ENCODE data around the gene DENND1A.

The DENND1A gene

DNA sequence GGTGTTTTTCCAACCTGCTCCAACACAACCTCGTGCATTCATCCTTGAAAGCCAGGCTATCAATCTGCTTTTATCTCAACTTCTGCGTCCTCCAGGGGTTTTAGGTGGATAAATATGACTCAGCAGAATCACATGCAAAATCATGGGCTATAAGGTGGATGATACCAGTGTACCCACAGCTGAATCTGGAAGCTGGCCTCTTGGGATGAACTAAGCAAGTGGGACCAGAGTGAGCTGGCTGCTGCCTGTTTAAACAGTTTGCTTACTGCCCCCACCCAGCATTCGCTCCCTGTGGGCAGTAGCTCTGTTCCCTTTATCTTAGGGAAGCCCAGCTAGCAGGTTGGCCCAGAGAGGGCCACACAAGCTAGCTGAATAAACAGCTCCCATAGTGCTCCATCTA lies 379.9 kb downstream of the DENND1A start:
- no peaks in the 10 kb centered on the region for H3K9me3 ChIP-seq (ENCODE audit: control insufficient read depth, low read length)
- no peak overlapping the region for H3K4me3 ChIP-seq (ENCODE audit: insufficient read depth, low read depth, low read length)
- H3K4me1 ChIP-seq (ENCODE audit: control insufficient read depth, insufficient read depth, low read length), result peaks cover 28% of the 10 kb centered on the region
- H3K36me3 ChIP-seq (ENCODE audit: control insufficient read depth, insufficient read depth, low read length), result no peaks in the 10 kb centered on the region
- H3K27me3 ChIP-seq (ENCODE audit: control insufficient read depth, insufficient read depth, low read length, poor library complexity, severe bottlenecking), result no peaks in the 10 kb centered on the region
- H3K27ac ChIP-seq (ENCODE audit: insufficient read depth, low read depth, low read length, poor library complexity, severe bottlenecking), result peak overlapping the region; percentile 70
- 53 to 56% methylated on average over 3 of the region's 3 CpGs for WGBS, 2 experiments

DNA sequence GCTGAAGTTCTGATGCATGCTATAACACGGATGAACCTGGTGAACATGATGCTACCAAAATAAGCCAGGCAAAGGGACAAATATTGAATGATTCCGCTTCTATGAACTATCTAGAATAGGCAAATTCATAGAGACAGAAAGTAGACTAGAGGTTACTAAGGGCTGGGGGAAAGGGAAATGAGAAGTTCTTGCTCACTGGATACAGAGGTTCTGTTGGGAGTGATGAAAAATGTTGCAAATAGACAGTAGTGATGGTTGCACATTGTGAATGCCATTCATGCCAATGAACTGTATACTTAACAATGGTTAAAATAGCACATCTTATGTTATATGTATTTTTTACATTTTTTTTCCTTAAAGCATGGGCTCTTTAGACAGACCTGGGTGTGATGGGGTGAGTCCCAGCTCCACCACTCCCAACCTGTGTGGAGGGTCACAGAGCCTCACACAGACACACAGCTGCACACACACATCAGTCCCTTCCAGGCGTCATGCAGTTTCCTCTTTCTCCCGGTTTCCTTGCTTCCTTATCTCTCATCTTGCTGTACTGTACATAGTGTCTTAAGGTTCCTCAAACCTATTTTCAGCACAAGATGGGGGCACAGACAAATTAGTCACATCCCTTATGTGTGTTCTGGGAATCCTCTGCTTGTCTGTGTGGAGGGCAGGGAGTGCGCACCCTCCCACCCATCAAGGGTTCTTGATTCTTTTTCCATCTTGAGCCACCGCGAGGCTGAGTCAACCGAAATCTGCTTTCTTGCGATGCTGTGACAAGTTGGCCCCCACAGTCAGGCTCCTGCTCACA lies 381.0 kb downstream of the DENND1A start:
- Histone ChIP-seq H3K36me3 (ENCODE audit: control insufficient read depth, insufficient read depth, low read length) (no peaks in the 10 kb centered on the region), H3K27me3 (ENCODE audit: control insufficient read depth, insufficient read depth, low read length, poor library complexity, severe bottlenecking) (no peaks in the 10 kb centered on the region), H3K4me1 (ENCODE audit: control insufficient read depth, insufficient read depth, low read length) (peaks cover 28% of the 10 kb centered on the region), H3K27ac (ENCODE audit: insufficient read depth, low read depth, low read length, poor library complexity, severe bottlenecking) (no peak overlapping the region), H3K4me3 (ENCODE audit: insufficient read depth, low read depth, low read length) (no peak overlapping the region), H3K9me3 (ENCODE audit: control insufficient read depth, low read length) (no peaks in the 10 kb centered on the region)
- WGBS, 2 experiments, result 86 to 90% methylated on average over 9 of the region's 9 CpGs

DNA sequence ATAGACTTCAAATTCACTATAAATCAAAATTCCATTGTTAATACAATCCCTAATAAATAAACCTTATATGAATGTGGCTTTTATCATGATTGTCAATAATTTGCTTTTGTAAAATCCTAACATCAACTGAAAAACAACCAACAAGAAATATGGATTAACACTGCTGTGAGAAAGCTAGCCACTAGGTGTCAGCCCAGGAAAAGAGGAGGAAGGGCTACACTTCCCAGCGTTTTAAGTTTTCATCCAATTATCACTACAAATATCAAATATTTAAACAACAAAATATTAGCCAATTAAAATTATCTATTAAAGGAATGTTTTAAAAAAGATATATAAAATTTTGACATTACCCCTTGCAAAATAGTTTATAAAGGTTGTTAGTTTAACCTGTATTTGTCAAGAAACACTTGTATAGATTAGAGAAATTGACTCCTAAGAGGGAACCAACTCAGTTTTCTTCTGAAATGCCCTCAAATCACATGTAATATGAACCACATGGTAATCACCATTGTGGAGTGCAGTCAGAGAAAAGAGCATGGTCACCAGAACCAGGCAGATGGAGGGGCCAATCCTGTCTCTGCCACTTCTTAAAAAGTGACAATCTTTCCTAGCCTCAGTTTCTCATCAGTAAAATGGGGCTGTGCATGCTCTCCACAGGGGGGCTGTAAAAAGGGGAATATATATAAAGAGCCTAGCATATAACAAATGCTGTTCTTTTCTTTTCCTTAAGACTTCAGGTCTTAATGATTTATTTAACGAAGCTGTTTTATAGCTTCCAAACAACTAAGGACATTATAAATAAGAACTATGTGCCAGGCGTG lies 385.7 kb downstream of the DENND1A start:
- H3K27me3 ChIP-seq (ENCODE audit: control insufficient read depth, insufficient read depth, low read length, poor library complexity, severe bottlenecking), result no peaks in the 10 kb centered on the region
- H3K27ac ChIP-seq (ENCODE audit: insufficient read depth, low read depth, low read length, poor library complexity, severe bottlenecking), result no peak overlapping the region
- 97 to 100% methylated on average over 2 of the region's 3 CpGs for WGBS, 2 experiments
- H3K9me3 ChIP-seq (ENCODE audit: control insufficient read depth, low read length), result no peaks in the 10 kb centered on the region
- H3K36me3 ChIP-seq (ENCODE audit: control insufficient read depth, insufficient read depth, low read length), result no peaks in the 10 kb centered on the region
- peaks cover under 1% of the 10 kb centered on the region for H3K4me1 ChIP-seq (ENCODE audit: control insufficient read depth, insufficient read depth, low read length)
- no peak overlapping the region for H3K4me3 ChIP-seq (ENCODE audit: insufficient read depth, low read depth, low read length)

DNA sequence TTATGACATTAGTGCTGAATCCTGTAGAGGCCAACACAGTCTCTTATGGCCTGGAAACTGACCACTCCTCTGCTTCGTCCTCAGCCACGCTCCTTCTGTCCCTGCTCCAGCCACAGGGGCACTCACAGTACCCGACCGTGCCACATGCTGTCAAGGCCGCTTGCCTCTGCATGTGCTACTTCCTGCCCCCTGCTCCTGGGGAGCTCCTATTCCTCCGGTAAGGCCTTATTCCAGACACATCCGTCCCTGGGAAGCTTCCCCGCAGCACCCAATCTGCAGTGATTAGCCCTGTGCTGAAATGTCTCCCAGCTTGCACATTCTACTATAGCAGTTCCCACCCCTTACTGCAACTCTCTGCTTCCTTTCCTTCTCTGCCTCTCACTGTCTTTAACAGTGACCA lies 386.4 kb downstream of the DENND1A start:
- no peak overlapping the region for H3K4me3 ChIP-seq (ENCODE audit: insufficient read depth, low read depth, low read length)
- whole genome bisulfite sequencing, 2 experiments, result 76 to 77% methylated on average over 8 of the region's 8 CpGs
- H3K4me1 ChIP-seq (ENCODE audit: control insufficient read depth, insufficient read depth, low read length), result no peaks in the 10 kb centered on the region
- no peaks in the 10 kb centered on the region for H3K9me3 ChIP-seq (ENCODE audit: control insufficient read depth, low read length)
- H3K27ac ChIP-seq (ENCODE audit: insufficient read depth, low read depth, low read length, poor library complexity, severe bottlenecking), result no peak overlapping the region
- H3K36me3 ChIP-seq (ENCODE audit: control insufficient read depth, insufficient read depth, low read length), result no peaks in the 10 kb centered on the region
- H3K27me3 ChIP-seq (ENCODE audit: control insufficient read depth, insufficient read depth, low read length, poor library complexity, severe bottlenecking), result no peaks in the 10 kb centered on the region

DNA sequence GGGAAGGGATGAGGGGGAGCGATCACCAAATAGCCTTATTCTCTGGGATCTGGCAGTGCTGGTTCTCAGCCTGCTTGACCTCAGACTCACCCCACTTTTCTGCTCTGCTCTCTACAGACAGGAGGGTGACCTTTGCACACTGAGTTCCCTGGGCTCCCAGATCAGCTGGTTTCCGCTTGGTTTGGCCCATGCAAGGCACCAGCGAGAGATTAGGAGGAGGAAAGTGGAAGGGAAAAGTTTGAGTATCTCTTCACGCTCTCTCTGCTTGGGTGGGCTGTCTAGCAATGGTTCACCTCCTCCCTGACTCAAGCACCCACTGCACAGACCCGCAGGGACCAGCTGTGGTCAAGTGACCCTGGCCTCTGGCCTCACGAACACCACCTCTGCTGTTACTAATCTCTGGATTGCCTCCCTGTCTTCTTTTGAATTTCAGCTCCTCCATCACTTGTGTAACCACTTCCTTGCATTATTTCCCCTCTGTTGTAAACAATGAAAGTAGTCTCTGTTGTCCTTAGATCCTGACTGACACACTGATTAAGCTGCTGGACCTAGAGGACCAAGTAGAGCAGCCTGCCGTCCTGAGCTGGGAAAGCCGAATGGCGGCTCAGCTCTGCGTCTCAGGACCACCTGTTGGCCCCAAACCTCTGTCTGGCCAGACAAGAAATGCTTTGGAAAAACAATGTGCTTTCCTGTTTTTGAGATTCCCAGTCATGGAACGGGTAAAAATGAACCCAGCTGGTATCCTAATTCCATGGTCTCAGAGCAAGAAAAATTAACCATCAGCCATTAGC lies 387.3 kb downstream of the DENND1A start:
- 79% methylated on average over 11 of the region's 11 CpGs for WGBS, 2 experiments
- no peaks in the 10 kb centered on the region for H3K36me3 ChIP-seq (ENCODE audit: control insufficient read depth, insufficient read depth, low read length)
- H3K27ac ChIP-seq (ENCODE audit: insufficient read depth, low read depth, low read length, poor library complexity, severe bottlenecking), result no peak overlapping the region
- no peaks in the 10 kb centered on the region for H3K27me3 ChIP-seq (ENCODE audit: control insufficient read depth, insufficient read depth, low read length, poor library complexity, severe bottlenecking)
- H3K9me3 ChIP-seq (ENCODE audit: control insufficient read depth, low read length), result no peaks in the 10 kb centered on the region
- H3K4me1 ChIP-seq (ENCODE audit: control insufficient read depth, insufficient read depth, low read length), result no peaks in the 10 kb centered on the region
- no peak overlapping the region for H3K4me3 ChIP-seq (ENCODE audit: insufficient read depth, low read depth, low read length)

DNA sequence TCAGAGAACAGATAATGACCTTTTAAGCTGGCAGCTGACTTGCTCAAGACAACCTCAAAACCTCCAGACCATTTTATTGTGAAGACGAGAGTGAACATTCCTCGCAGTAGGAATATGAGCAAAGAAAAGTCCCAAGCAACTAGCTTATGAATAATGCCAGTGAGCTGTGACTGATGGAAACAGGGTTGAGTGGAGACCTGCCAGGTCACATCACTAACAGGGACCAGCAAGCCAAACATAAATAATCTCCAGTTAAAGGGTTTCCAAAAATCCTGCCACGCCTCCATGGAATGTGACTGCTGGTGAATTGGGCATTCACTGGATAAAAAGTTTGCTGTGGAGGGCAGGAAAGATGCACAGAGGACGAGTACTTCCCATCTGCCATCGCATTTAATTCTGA lies 388.5 kb downstream of the DENND1A start:
- H3K27me3 ChIP-seq (ENCODE audit: control insufficient read depth, insufficient read depth, low read length, poor library complexity, severe bottlenecking), result no peaks in the 10 kb centered on the region
- WGBS, 2 experiments, result 93 to 95% methylated on average over 5 of the region's 5 CpGs
- no peak overlapping the region for H3K4me3 ChIP-seq (ENCODE audit: insufficient read depth, low read depth, low read length)
- no peaks in the 10 kb centered on the region for H3K9me3 ChIP-seq (ENCODE audit: control insufficient read depth, low read length)
- no peaks in the 10 kb centered on the region for H3K36me3 ChIP-seq (ENCODE audit: control insufficient read depth, insufficient read depth, low read length)
- no peaks in the 10 kb centered on the region for H3K4me1 ChIP-seq (ENCODE audit: control insufficient read depth, insufficient read depth, low read length)
- H3K27ac ChIP-seq (ENCODE audit: insufficient read depth, low read depth, low read length, poor library complexity, severe bottlenecking), result no peak overlapping the region

DNA sequence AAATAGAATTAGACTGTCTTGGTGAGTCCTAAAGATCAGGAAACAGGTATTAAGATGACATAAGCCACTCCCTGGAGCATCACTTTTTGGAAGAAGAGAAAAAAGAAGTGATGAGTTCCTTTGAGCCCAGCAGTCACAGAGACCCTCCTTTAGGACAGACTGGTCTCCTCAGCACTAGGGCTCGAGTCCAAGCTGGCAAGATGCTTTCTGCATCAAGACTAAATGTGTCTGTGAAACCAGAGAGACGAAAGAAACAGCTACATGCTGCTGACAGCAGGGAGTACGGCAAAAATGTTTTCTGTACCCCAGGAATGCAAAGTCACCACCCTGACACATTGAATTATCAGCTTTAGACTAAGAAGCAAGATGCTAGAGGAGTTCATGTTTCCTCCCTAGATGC lies 389.5 kb downstream of the DENND1A start:
- no peaks in the 10 kb centered on the region for H3K27me3 ChIP-seq (ENCODE audit: control insufficient read depth, insufficient read depth, low read length, poor library complexity, severe bottlenecking)
- no peaks in the 10 kb centered on the region for H3K4me1 ChIP-seq (ENCODE audit: control insufficient read depth, insufficient read depth, low read length)
- 92 to 94% methylated on average over 3 of the region's 3 CpGs for WGBS, 2 experiments
- no peak overlapping the region for H3K27ac ChIP-seq (ENCODE audit: insufficient read depth, low read depth, low read length, poor library complexity, severe bottlenecking)
- H3K9me3 ChIP-seq (ENCODE audit: control insufficient read depth, low read length), result no peaks in the 10 kb centered on the region
- no peak overlapping the region for H3K4me3 ChIP-seq (ENCODE audit: insufficient read depth, low read depth, low read length)
- no peaks in the 10 kb centered on the region for H3K36me3 ChIP-seq (ENCODE audit: control insufficient read depth, insufficient read depth, low read length)

DNA sequence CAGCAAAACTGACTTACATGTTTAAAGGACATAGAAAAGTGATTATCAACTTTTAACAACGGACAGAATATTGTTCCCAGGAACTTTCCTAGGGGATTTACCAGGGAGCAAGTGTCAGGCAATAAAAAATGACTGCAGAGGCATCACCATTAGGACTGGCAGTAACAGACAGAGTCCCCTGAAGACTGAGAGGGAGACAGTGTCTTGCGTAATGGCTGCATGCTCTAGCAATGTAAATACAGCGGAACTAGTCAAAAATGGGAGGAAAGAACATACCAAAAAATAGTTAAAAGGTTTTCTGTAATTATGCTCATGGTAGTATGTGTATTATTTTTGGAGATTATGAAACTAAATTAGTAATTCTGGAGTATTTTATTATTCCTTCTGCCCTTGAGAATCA lies 392.1 kb downstream of the DENND1A start:
- WGBS, 2 experiments, result 91 to 97% methylated on average over 3 of the region's 3 CpGs

DNA sequence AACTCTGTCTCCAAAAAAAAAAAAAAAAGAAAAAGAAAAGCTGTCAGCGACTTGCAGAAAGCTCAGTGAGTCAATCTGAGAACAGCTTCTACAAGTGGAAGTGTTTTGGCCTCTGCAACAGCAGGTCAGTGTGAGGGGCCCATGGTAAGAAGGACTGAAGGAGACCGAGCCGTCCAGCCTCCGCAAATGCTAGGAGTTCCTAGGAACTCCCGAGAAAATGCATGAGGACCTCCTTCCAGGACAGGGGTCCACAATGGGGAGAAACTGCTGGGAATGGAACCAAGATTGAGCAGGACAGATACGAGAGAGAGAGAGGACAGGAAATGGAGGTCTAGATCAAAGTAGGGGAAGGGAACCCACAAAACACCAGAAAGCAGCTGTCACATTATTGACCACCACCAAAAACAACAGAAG lies 393.5 kb downstream of the DENND1A start:
- Histone ChIP-seq H3K36me3 (ENCODE audit: control insufficient read depth, insufficient read depth, low read length) (no peaks in the 10 kb centered on the region), H3K9me3 (ENCODE audit: control insufficient read depth, low read length) (no peaks in the 10 kb centered on the region), H3K27ac (ENCODE audit: insufficient read depth, low read depth, low read length, poor library complexity, severe bottlenecking) (no peak overlapping the region), H3K4me1 (ENCODE audit: control insufficient read depth, insufficient read depth, low read length) (no peaks in the 10 kb centered on the region), H3K4me3 (ENCODE audit: insufficient read depth, low read depth, low read length) (no peak overlapping the region), H3K27me3 (ENCODE audit: control insufficient read depth, insufficient read depth, low read length, poor library complexity, severe bottlenecking) (no peaks in the 10 kb centered on the region)
- WGBS, 2 experiments, result 87 to 94% methylated on average over 6 of the region's 6 CpGs

More for the DNA sequence above, 392.1 kb downstream of the DENND1A start:
- Histone ChIP-seq H3K4me1 (ENCODE audit: control insufficient read depth, insufficient read depth, low read length) (no peaks in the 10 kb centered on the region), H3K4me3 (ENCODE audit: insufficient read depth, low read depth, low read length) (no peak overlapping the region), H3K27me3 (ENCODE audit: control insufficient read depth, insufficient read depth, low read length, poor library complexity, severe bottlenecking) (no peaks in the 10 kb centered on the region), H3K36me3 (ENCODE audit: control insufficient read depth, insufficient read depth, low read length) (no peaks in the 10 kb centered on the region), H3K27ac (ENCODE audit: insufficient read depth, low read depth, low read length, poor library complexity, severe bottlenecking) (no peak overlapping the region), H3K9me3 (ENCODE audit: control insufficient read depth, low read length) (no peaks in the 10 kb centered on the region)

DNA sequence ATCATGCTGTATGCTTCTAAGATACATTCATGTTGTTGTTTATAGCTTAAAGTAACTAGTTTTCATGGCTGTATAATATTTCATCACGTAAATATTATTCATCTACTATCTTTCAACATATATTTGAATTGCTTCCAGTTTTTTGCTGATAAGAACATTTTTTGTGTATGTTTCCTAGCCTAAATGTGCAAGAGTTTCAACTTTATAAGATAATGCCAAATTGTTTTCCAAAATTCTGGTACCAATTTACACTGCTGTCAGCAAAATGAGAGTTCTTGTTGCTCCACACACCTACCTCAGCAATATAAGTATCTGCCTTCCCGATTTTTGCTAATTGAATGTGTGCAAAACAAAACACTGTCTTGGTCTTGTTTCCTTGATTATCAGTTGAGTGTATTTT lies 395.6 kb downstream of the DENND1A start:
- 100% methylated on average over 1 of the region's 2 CpGs for WGBS, 2 experiments
- H3K27me3 ChIP-seq (ENCODE audit: control insufficient read depth, insufficient read depth, low read length, poor library complexity, severe bottlenecking), result no peaks in the 10 kb centered on the region
- no peaks in the 10 kb centered on the region for H3K9me3 ChIP-seq (ENCODE audit: control insufficient read depth, low read length)

More for the DNA sequence above, 395.6 kb downstream of the DENND1A start:
- Histone ChIP-seq H3K36me3 (ENCODE audit: control insufficient read depth, insufficient read depth, low read length) (no peaks in the 10 kb centered on the region), H3K4me3 (ENCODE audit: insufficient read depth, low read depth, low read length) (no peak overlapping the region), H3K4me1 (ENCODE audit: control insufficient read depth, insufficient read depth, low read length) (no peaks in the 10 kb centered on the region), H3K27ac (ENCODE audit: insufficient read depth, low read depth, low read length, poor library complexity, severe bottlenecking) (no peak overlapping the region)

All from ectodermal cell (in vitro differentiated cells).